ENCODE data around the gene AIFM3.

DNA sequence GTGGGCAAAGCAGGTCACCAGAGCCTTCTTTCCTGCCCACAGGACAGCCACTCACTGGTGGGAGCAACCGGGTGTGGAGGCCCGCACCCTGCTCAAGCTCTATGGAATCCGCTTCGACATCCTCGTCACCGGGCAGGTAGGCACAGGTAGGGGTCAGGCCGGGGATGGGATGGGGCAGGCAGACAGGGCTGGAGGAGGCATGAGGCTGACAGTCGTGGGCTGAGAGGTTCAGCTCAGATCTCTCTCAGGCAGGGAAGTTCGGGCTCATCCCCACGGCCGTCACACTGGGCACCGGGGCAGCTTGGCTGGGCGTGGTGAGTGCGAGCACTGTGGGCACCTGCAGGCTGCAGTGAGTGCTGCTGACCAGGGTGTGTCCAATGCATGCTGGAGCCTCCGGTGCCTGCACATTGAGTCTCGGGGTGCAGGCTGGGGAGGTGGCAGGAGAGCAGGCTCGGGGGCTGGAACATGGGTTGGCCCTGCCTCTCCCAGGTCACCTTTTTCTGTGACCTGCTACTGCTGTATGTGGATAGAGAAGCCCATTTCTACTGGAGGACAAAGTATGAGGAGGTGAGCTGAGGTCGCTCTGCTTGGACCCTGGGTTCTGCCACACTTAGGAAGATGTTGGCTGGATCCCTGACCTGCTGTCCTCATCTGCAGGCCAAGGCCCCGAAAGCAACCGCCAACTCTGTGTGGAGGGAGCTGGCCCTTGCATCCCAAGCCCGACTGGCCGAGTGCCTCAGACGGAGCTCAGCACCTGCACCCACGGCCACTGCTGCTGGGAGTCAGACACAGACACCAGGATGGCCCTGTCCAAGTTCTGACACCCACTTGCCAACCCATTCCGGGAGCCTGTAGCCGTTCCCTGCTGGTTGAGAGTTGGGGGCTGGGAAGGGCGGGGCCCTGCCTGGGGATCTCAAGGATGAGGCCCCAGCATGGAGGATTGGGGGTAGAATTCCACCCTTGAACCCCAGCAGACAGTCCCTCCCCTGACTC is 59.0 kb downstream of the AIFM3 start:
- TF ChIP-seq CTCF (IDR thresholded peaks at IDR 0.05) (no peak), EP300 (IDR thresholded peaks at IDR 0.05) (no peak)
